Nucleus accumbens (tissue), 56 donors: ENCODE results near the gene FAM135A.
"Not testable (repeated sequence)": the region's sequence is repeated elsewhere in the genome, so short reads cannot be mapped to it uniquely, and the experiment has no call there.

Experiments used
- DNase-seq, 56 donors: peaks; one replicate each; lab custom pipeline; 2025; lab: John Stamatoyannopoulos, UW

FAM135A gene

GRCh38 chr6:70453899-70454298 is 40.6 kb downstream of the FAM135A start:
- DNase-seq = not testable (repeated sequence)

DNA sequence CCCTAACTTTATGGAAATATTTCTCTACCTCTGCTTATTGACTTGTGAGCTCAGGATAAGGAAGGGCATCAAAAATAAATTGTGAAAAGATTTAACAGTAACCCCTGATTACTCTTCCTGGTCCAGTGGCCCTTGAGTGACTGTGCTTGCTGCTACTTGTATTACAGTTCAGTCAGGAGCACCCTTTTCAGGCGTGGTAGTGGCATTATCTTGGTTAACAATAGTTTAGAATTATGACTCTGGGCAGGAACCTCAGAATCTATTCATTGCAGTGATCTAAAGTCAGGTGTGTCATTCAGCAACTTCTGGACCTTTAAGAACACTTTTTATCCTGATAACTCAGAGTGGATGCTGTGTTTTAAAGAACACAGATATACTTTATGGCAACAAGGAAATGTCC is 43.4 kb downstream of the FAM135A start:
- no peak for DNase-seq

DNA sequence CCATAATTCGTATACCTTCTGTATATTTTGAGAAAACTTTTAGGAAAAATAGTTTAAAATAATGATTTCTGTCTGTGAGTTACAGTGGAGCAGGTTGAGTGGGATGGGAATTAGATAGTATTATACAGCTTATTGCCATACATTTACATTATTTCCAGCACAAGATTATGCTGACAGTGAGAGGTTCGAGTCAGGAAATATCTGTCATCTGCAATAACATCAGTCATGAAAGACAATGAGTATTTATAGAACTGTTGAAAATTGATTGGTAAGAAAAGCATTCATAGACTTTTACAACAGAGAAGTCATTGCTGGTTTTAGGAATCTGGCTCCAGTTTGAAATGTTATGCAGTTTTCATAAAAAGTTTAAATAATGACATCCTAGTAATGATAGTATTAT is 45.9 kb downstream of the FAM135A start:
- DNase-seq = no peak

GRCh38 chr6:70459699-70460098 is 46.4 kb downstream of the FAM135A start:
- DNase-seq = not testable (repeated sequence)

GRCh38 chr6:70470016-70470415 is 56.7 kb downstream of the FAM135A start:
- no peak for DNase-seq

DNA sequence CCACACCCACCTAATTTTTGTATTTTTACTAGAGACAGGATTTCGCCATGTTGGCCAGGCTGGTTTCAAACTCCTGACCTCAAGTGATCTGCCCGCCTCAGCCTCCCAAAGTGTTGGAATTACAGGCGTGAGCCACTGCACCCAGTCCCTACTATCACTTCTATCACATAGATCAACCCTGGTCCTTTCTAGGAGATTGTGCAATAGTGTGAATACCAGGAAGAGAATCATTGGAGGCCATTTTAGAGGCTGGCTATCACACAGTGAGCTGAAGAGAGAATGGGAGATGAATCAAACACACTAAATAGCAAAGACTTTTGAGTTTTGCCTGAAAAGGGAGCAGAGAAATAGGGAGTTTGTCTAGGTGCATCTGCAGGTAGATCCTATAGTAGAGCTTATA is 57.2 kb downstream of the FAM135A start:
- DNase-seq = not testable (repeated sequence)

DNA sequence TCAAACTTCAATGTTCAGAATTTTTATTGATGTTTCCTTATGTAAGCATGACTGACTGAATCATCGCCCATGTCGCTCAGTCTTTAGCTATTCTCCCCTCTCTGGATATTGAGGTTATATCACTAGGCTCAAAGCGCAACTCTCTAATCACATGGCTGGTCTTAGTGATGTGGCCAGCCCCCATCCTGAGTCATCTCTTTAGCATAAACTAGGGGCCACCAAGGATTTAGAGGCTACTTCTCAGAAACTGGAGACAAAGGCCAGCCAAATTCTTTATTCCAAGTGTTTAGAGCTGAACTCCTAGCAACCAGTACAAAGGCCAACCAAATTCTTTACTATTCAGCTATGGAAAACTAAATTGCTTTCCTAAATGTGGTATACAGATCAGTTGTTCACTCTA is 61.4 kb downstream of the FAM135A start:
- no peak for DNase-seq

GRCh38 chr6:70479236-70479635 is 65.9 kb downstream of the FAM135A start:
- no peak for DNase-seq

DNA sequence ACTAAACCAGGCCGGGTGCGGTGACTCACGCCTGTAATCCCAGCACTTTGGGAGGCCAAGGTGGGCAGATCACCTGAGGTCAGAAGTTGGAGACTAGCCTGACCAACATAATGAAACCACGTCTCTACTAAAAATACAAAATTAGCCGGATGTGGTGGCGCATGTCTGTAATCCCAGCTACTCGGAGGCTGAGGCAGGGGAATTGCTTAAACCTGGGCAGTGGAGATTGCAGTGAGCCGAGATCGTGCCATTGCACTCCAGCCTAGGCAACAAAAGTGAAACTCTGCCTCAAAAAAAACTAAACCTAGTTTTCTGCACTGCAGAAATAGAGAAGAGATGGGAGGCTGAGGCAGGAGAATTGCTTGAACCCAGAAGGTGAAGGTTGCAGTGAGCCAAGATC is 73.3 kb downstream of the FAM135A start:
- DNase-seq = not testable (repeated sequence)

DNA sequence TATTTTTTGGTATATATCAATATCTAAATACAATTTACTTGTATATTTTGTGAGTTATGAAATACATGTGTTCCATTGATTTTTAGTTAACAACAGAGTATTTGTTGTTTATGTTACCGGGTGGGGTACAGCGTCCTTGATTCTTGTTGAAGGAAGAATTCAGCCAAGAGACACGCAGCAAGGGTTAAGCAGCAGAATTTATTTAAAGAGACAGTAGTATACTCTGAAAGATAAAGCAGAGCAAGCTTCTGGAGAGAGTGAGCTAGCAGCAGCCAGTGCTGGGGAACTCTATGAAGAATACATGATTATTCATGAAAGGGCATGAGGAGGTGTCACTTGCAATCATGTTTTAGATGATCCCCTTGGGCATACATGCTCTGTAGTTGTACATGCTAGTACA is 76.1 kb downstream of the FAM135A start:
- DNase-seq = no peak

GRCh38 chr6:70494833-70495232 is 81.5 kb downstream of the FAM135A start:
- DNase-seq = no peak

- DNase-seq = not testable (repeated sequence)
Measured at GRCh38 chr6:70495790-70496189, 82.5 kb downstream of the FAM135A start.

GRCh38 chr6:70502484-70502883 is 89.2 kb downstream of the FAM135A start:
- DNase-seq = no peak

GRCh38 chr6:70503813-70504465 is 90.6 kb downstream of the FAM135A start:
- no peak for DNase-seq

DNA sequence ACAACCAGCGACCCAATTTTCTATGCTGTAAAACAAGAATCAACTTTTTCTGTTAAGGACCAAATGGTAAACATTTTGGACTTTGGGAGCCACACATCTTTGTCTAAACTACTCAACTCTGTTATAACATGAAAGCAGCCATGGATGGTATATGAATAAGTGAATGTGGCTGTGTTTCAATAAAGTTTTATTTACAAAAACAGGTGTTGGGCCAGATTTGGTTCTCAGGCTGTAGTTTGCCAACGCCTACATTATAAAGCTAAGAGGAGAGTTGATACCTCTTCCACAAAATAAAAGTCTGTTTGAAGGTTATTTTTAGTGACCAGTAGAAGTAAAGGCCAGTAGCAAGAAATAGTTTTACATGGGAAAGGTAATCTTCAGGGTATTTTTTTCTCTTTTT is 93.0 kb downstream of the FAM135A start:
- no peak for DNase-seq

GRCh38 chr6:70507161-70507560 is 93.9 kb downstream of the FAM135A start:
- DNase-seq = no peak

DNA sequence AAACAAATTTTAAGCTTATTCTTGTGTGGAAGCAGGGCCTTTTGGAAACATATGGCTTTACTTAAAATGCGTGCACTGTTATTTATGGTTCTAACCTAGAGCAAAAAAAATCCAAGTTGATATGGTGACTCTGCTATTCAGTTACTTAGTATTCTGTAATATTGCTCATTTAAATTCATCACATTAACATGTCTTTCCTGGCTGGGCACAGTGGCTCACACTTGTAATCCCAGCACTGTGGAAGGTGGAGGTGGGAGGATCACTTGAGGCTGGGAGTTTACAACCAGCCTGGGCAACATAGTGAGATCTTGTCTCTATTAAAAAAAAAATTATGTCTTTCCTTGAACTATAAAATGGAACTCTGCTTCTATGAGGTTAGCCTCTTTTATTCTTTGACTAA is 95.6 kb downstream of the FAM135A start:
- no peak for DNase-seq

DNA sequence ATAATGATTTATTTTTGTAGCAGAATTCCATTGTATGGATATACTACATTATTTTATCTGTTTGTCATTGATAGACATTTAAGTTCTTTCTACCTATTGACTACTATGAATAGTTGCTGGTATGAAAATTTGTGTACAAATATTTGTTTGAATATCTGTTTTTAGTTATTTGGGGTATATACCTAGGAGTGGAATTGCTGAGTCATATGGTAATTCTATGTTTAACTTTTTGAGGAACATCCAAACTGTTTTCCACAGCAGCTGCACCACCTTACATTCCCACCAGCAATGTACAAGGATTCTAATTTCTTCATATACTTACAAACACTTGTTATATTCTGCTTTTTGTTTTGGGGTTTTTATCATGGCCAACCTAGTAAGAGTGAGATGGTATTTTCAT is 97.3 kb downstream of the FAM135A start:
- no peak for DNase-seq

DNA sequence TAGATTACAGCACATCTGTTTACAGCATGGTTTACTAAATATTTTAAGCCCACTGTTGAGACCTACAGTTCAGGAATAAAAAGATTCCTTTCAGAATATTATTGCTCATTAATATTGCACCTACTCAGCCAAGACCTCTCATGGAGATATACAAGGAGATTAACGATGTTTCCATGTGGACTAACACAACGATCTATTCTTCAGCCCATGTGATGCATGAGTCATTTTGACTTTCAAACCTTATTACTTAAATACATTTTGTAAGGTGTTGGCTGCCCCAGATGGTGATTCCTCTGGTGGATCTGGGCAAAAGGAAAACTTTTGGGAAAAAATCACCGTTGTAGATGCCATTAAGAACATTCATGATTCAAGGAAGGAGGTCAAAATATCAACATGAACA is 105.4 kb downstream of the FAM135A start:
- DNase-seq = no peak

DNA sequence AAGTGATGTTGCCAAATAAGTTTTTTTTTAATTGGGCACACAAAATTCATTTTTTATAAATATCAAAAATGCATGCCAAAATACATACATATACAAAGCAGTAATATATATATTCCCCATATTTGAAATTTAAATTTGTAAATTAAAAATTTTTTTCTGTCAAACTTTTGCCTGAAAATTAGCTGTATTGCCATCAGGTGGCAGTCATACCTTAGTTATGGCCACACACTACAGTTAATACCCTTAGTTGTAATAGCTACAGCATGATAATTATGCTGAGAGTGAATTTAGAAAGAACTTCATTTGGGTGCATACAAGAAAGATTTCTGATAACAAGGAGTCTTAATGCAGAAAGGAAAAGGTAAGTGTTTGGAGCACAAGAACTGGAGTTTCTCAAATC is 107.3 kb downstream of the FAM135A start:
- no peak for DNase-seq

GRCh38 chr6:70524721-70525286 is 111.5 kb downstream of the FAM135A start:
- no peak for DNase-seq

DNA sequence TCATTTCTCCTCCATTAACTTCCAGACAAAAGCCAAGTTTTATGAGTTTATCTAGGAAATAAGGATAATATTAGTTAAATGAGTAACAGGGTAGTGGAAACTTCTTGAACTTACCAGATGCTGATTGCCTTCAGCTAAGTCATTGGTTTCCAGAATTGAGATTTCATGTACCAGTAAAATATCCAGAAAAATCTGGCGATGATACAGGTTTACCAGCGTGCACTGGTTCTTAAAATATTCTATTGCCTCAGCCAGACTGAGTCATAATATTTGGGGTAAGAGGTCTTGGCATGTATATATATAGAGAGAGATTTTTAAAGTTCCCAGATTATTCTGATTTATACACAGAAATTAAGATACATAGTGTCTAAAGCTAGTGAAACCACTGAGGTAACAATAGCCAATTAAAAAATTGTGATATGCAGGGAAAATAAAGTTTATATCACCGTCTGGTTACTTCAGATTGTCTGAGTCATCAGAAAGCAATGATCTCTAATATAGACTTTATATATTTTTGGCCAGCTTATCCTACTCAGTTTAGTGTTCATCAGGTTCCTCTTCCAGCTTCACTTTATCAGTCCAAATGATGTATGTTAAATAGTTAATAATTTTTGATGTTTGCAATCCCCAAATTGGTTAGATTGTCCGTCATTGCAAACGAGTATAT is 113.9 kb downstream of the FAM135A start:
- no peak for DNase-seq
